Measurements from ENCODE around the gene AGPAT2.
"Not testable (repeated sequence)": the region's sequence is repeated elsewhere in the genome, so short reads cannot be mapped to it uniquely, and the experiment has no call there.

AGPAT2 gene

DNA sequence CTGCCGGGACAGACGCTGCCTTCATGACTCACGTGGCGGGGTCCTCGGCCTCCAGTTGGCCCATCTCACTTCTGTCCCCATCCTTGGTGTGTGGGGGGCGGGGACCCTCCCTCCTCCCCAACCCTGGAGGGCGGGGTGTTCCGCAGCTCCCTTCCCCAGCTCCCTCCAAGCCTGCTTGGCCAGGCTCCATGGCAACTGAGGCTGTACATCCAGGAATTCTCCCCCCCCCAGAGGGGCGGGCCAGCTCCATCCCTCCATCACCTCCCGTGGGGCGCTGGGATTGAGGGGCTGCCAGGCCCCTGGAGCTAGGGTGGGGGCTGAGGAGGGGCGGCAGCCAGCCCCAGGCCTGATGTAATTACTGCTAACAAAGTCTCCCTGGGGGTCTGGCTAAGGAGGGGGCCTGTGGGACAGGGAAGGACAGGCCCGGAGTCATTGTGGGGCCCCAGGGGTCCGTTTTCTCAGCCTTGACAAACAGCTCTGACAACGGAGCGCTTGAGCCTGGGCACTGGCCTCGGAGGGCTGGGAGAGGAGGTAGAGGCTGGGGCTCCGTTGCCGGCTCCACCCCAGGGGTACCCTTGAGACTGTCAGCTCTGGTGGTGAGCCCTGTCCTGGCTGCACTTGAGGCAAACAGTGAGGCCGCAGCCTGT, 33.1 kb upstream of the AGPAT2 start:
- DNase-seq: no peak

- no peak for DNase-seq
Measured at GRCh38 chr9:136719195-136719880, 32.1 kb upstream of the AGPAT2 start.

GRCh38 chr9:136718345-136719194, 31.3 kb upstream of the AGPAT2 start:
- DNase-seq: no peak

DNA sequence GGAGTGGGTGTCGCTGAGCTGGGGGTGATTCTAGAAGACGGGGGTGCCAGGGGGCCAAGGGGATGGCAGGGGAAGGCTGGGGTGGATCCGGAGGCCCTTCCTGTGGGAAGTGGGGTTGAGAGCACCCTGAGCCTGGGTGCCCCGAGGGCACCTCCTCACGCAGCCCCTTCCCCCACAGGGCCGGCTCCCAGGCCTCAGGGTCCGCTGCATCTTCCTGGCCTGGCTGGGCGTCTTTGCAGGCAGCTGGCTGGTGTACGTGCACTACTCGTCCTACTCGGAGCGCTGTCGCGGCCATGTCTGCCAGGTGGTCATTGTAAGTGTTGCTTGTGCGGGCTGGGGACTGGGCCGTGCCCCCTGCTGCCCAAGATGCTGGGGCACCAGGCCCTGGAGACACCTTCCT, 30.1 kb upstream of the AGPAT2 start:
- no peak for DNase-seq

DNA sequence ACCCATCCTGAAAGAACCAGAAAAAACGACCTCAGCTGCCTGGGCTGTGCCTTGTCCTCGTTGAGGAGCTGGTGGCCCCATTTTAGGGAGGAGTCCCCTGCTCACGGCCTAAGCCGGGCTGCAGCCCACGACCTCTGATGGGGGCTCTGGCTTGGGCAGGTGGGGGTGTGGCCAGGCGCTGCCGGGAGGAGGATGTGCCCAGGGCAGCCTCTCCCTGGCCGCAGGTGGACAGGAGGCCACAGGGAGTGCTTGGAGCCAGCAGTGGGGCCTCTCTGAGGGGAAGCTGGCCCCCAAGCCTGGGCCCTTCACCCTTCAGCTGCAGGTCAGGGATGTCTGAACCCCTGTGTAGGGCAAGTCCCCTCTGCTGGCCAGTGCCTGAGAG, 27.6 kb upstream of the AGPAT2 start:
- no peak for DNase-seq

- DNase-seq: no peak
Measured at GRCh38 chr9:136714096-136714892, 27.0 kb upstream of the AGPAT2 start.

DNA sequence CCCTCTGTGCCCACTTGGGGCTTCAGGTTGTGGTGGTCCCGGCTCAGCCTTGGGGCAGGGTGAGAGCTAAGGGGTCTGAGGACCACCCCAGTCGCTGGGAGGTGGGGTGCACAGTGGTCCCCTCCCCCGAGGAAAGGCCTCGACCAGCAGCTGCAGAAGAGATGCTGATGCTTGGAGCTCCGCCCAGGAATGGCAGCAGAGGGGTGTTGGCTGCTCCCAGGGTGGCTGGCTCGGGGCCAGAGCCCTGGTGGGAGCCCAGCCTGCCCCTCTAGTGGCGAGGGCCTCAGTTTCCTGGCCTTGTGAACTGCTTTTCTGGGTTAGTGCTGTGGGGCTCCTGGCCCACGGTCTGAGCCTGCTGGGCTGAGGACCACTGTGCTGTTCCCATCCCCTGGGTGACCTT, 26.3 kb upstream of the AGPAT2 start:
- DNase-seq: no peak

DNA sequence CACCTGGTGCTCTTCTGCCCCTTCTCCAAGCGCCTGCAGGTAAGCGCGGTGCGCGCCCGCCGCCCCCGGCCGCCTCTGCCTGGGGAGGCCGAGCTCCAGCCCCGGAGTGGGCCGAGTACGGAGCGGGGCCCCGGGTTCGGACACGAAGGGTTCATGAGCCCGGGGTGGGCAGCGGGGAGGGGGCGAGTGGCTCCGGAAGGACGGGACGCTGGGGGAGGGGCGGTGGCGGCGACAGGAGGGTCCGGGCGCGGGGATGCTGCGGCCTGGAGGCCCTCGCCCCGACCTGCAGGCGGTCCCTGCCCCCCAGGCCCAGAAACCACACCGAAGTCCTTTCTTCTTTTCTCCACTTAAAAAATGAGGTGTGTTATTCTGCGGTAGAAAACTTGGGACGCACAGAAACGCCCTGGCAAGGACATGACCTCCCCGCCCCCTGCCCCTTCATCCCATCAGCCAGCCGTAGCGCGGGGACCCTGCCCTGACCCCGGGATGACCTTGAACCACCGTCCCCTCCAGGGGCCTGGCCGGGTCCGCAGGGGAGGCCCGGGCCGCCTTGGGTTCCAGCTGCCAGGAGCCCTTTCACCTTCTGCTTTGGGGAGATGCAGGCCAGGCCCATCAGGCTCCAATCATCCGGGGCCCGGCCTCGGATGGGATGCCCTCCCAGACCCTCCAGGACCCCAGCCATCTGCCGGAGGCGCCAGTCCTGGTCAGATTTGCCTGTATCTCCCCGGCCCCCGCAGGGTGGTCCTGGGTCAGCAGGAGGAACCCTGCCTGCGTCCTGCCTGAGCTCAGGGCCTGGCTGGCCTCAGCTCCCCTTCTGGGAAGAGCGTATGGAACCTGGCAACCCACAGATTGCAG, 25.7 kb upstream of the AGPAT2 start:
- no peak for DNase-seq

DNA sequence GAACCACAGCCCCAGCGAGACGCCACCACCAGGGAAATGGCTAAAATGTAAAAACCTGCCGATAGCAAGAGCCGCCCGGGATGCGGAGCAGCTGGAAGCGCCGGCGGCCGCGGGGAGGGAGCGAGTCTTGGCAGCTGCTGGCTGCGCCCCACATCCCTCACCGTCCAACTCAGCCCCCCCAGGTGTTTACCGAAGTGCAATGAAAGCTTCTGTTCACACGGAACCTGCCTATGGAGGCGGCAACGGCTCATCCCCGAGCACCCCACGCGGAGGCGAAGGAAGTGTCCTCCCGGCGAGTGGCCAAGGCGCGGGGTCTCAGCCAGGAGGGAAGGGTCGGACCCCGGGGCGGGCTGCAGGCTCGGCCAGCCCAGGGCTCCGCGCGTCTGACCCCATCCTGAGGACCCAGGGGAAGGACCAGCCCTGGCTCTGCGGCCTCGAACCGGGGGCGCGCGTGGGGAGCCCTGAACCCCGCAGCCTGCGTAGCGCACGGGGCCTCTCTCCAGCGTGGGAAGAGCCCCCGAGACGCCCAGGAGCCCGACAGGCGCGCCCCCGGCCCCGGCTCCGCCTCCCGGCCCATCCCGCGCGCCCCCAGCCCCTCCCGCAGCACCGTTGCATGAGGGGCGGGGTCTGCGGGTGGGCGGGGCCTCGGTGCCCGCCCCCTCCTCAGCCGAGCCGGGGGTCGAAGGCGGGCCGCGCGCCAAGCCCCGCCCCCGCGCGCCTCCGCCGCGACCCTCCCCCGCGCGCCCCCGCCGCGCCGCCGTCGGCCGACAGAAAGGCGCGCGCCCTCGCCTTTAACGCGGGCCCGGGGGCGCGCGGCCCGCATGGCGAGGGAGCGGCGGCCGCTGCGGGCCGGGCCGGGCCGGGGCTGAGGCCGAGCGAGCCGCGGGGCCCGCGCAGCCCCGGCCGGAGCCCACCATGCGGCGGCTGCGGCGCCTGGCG, 24.8 kb upstream of the AGPAT2 start, which contains the start of gene DIPK1B:
TSS of gene DIPK1B (plus strand) at position 822 of the 939 bp plus-strand sequence. CDS start at position 916, 94 bp downstream.
- no peak for DNase-seq

GRCh38 chr9:136711219-136711648, 24.0 kb upstream of the AGPAT2 start:
- not testable (repeated sequence) for DNase-seq

GRCh38 chr9:136710543-136710942, 23.3 kb upstream of the AGPAT2 start:
- DNase-seq: no peak

GRCh38 chr9:136709454-136710109, 22.3 kb upstream of the AGPAT2 start:
- no peak for DNase-seq

DNA sequence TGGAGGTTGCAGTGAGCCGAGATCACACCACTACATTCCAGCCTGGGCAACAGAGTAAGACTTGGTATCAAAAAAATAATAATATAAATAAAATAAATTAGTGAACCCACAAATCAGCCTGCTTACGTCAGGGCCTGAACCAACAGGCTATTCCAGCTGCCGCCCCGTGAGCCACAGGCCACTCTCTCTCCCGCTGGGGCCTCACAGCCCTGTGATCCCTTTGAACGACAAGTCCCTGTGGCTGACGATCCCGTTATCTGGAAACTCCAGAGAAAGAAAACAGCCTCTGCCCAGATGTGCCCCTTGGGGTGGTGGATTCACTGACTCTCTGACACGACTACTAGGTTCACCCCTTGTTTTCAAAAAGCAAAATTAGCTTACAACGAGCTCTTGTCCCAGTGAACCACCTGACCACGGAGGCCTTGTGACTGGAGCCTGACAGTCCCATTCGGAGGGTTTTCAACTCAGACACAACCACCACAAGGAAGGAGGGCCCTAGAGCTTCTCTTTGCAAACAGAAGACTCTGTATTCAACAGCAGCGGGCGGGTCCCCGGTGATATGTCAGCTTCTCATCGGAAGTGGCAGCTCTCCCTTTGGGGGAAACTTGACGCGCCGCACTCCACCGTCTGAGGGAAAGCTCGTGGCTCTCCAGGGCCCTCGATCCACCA, 20.7 kb upstream of the AGPAT2 start:
- DNase-seq: no peak

- DNase-seq: no peak
Measured at GRCh38 chr9:136707011-136707410, 19.8 kb upstream of the AGPAT2 start.

DNA sequence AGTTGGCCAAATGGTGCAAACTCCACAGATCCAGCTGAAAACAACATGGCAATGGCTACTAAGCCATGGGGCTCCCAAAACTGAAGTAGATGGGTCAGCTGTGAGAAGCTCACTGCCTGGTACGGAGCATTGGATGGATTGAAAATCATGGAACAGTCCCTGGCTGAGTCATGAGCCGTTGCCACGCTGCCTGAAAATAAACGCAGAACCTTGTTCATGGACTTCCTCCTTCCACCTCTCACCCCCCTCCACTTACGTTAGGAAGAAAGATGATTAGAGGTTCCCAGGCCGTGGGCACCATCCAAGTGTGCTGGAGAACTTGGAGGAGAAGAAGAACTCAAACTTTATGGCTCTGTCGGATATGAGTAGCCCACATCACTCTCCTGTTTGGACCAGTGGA, 18.3 kb upstream of the AGPAT2 start:
- no peak for DNase-seq

DNA sequence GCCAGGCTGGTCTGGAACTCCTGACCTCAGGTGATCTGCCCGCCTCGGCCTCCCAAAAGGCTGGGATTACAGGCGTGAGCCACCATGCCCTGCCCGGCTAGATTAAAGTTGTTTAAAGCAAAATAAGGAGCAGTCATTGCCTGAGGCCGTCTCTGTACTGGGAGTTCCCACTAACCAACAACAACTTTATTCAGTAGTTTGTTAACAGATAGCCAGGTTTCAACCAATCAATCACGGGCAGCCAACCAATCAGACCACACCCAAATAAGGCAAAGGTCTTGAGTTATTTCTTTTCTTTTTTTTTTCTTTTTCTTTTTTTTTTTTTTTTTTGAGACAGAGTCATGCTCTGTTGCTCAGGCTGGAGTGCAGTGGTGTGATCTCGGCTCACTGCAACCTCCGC, 17.5 kb upstream of the AGPAT2 start:
- DNase-seq: not testable (repeated sequence)

GRCh38 chr9:136703276-136703860, 16.1 kb upstream of the AGPAT2 start:
- no peak for DNase-seq

DNA sequence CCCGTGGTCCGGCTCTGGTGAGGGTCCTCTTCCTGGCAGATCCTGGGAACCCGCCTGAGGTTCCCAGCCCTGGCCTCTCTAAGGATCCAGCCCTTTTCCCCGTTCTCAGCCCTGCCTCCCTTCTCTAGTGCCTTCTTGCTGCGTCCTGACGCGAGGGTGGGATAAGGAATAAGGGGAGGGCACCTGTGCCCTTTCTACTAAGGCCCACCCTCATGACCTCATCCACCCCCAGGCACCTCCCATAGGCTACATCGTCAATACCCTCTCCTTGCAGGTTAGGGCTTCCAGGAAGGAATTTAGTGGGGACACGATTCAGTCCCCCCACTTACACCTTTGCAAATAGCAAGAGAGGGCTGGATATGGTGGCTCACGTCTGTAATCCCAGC, 14.4 kb upstream of the AGPAT2 start:
- DNase-seq: no peak
